SKM-1 (cell line): ENCODE results near the gene SUSD4.

Experiments used
- DNase-seq: peaks from one replicate; lab custom pipeline; 2025; ENCODE audit not compliant: unreplicated experiment; lab: John Stamatoyannopoulos, UW

Gene SUSD4

GRCh38 chr1:223363057-223363855, 720 bp downstream of the SUSD4 start:
- DNase-seq: no peak

DNA sequence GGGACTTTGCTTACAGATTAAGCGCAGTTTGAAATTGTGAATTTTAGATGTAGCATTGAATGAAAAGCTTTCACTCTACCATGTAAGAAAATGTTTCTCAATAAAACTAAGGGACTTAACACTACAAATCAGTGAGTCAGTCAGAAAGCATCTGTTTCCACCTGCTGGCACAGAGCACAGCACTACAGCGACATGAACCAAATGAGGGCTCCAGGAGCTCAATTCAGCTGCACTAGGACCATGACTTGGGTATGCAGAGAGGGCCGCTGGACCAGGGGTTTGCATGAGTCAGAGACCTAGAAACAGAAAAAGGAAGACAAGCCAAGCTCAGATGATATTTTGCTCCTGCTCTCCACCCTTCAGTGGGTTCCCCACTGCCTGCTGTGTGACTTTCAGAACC, 5.2 kb downstream of the SUSD4 start:
- no peak for DNase-seq

DNA sequence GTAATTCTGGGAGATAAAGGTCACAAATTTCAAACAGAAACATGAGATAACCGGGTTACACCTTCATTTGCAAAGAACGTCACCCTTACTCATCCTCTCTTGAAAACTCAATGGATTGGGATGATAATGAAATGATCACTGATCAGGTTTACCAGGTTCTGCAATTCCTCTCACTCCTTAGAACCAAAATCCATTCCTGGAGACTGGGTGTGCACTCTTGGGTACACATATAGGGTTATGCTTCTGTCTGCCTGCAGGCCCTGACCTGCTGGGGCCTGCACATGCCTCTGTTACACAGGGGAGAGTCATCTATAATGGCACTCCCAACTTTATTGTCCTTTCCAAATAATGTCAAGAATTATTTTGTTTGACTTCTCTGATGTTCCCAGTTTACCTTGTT, 8.3 kb downstream of the SUSD4 start:
- no peak for DNase-seq

DNA sequence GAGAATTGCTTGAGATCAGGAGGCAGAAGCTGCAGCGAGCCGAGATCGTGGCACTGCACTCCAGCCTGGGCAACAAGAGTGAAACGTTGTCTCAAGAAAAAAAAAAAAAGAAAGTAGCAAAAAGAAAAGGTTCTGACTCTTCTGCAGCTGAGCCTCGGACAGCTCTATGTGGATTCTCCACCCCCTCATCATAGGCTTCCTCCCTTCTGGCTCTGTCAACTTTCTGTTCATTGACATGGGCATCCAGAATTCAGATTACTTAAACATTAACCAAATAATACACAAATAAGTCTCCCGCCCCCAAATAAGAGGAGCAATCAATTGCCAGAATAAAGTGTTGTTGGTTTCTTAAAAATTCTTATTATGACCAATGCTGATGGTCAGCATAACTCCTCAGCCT, 10.0 kb downstream of the SUSD4 start:
- DNase-seq: no peak

- no peak for DNase-seq
Measured at GRCh38 chr1:223352944-223353343, 11.0 kb downstream of the SUSD4 start.

DNA sequence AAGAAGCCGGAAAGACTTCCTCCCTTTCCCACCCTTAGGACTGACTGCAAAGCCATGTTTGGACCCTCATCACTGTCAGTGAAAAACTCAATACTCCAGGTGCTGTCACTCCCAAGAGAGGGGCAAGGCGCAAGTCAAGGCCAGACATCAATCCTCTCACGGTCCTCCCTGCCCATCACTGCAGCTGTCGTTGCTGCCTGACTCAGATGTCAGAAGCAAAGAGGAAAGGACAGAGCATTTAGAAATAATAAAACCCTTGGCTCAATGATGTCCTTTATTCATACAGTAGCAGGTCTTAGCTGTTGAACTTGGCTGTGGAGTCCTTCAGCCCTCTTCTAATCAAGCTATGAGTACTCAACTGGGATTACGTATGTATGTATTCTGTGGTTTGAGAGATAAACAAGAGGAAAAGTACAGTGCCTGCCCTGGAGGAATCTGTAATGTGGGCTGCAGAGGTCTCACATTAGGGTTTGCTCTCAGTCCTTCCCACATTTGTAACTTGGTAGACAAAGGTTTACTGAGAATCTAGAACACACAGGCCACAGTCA, 13.5 kb downstream of the SUSD4 start:
- no peak for DNase-seq

GRCh38 chr1:223349241-223349640, 14.7 kb downstream of the SUSD4 start:
- no peak for DNase-seq

DNA sequence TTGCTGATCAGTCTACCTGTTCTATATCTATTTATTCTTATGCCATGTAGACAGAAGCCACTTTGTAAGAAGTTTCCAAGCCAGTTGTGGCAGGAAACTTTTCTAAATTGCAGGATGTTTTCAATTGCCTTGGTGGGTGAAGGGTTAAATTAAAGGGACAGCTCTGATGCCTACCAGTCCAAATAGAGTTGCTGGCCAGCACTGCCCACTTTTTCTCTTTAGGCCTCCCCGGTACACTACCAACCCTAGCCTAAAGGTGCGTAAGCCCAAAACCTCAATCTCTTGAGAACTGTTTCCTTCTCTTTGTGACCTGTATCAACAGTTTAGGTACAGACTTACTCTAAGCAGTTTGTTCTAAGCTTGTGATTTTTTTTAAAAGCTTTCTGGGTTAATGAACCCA, 15.5 kb downstream of the SUSD4 start:
- no peak for DNase-seq

DNA sequence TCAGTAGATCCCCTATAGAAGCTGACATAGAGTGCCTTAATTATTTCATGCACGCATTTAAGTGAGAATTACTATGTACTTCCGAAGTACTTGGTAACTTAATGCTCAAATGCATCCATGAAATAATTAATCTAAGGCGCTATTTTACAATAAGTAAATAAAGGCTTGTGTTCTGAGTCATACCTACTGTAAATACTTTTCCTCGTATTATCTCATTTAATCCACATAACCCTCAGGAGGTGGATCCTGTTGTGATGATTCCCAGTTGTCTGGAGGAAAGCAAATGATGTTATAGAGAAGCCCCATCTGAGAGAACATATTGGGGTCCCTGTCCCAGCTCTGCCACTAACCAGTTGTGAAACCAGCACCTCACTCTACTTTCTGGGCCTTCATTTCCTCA, 16.4 kb downstream of the SUSD4 start:
- no peak for DNase-seq

DNA sequence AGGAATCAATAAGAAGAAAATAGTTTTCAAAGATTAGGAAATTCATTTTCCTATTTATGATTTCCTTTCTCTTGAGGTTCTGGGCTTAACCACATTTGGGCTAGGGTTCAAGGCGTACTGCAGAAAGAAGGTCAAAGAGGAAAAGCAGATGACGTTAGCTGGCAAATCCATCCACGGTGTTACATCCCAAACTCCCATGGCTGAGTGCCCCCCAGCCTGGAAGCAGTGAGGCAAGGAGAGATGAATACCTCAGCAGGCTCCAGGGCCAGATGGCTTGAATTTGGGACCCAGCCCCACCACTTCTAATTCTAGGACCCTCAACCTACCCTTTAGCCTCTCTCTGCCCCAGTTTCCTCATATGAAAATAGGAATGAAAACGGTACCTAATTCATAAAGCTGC, 17.7 kb downstream of the SUSD4 start:
- no peak for DNase-seq

GRCh38 chr1:223345720-223346119, 18.3 kb downstream of the SUSD4 start:
- DNase-seq: no peak

- no peak for DNase-seq
Measured at GRCh38 chr1:223344491-223344890, 19.5 kb downstream of the SUSD4 start.

- DNase-seq: no peak
Measured at GRCh38 chr1:223343692-223344091, 20.3 kb downstream of the SUSD4 start.

DNA sequence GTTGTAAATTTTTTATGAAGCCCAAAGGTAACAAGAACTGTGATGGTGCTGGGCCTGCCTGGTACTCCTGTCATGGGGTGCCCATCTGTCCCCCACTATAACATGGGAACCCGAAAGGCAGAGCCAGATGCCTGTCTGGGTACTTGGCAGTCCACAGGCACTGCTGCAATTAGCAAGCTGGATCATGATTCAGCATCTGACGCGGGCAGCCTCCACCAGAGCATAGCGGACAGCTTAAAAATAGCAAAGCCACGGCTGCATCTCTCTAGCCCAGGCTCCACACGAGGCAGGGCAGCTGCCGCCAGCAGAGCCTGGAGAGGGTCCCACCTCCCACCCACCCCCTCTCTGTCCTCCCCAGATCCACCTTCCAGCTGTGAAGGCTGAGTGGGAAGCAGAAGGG, 22.9 kb downstream of the SUSD4 start:
- no peak for DNase-seq

- no peak for DNase-seq
Measured at GRCh38 chr1:223340637-223341036, 23.3 kb downstream of the SUSD4 start.

- no peak for DNase-seq
Measured at GRCh38 chr1:223339861-223340260, 24.1 kb downstream of the SUSD4 start.

GRCh38 chr1:223338811-223339746, 24.9 kb downstream of the SUSD4 start:
- no peak for DNase-seq

- DNase-seq: no peak
Measured at GRCh38 chr1:223337174-223337869, 26.7 kb downstream of the SUSD4 start.

DNA sequence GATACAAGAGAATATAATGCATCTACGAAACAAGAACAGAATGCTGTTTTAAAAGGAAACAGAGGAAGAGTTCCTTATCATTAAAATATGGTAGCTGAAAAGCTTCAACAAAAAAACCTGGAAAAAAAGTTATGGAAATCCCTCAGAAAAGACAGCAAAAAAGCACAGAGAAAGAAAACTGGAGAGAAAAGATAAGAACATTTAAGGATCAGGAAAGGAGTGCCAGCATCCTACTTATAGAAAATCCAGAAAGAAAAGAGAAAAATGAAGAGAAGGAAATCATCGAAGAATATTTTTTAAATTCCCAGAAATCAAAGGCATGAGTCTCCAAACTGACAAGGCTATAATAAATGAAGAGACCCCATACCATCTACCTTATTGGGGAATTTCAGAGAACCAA, 29.8 kb downstream of the SUSD4 start:
- no peak for DNase-seq

DNA sequence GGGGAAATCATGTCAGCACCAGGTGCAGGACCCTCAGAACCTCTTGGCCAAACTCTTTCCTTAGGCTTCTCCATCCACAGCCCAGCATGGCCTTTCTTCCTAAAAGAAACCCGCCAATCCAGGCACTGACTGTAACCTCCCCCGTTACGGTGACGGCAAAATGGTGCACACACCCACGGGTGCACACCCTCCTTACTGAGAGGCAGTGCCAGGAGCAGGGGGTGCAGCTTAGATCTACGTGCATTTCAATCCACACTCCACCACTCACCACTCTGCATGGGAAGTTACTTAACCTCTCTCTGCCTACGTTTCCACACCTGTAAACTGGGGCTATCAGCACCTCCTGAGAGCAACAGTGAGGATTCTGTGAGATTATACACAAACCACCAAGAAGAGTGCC, 31.0 kb downstream of the SUSD4 start:
- DNase-seq: no peak

- no peak for DNase-seq
Measured at GRCh38 chr1:223331929-223332328, 32.0 kb downstream of the SUSD4 start.
